BLaER1 treated with 17β-estradiol and CSF1 and Interleukin-3, amounts not matched to agents 10 nM and 100 nM (cell line): ENCODE data around the gene PRRC2A.

Experiments
- H3K27ac ChIP-seq, 11 experiments: shearing (Covaris generic); formaldehyde crosslinking; 2 replicates each; pipeline ENCODE4 v1.8.1; 2022
- H3K27me3 ChIP-seq, 11 experiments: shearing (Covaris generic); formaldehyde crosslinking; 2 replicates each; pipeline ENCODE4 v1.8.1; 2022
- H3K36me3 ChIP-seq, 11 experiments: shearing (Covaris generic); formaldehyde crosslinking; 2 replicates each; pipeline ENCODE4 v1.8.1; 2022
- H3K4me1 ChIP-seq, 10 experiments: shearing (Covaris generic); formaldehyde crosslinking; 2 replicates each; pipeline ENCODE4 v1.8.1; 2022
- H3K4me2 ChIP-seq, 11 experiments: shearing (Covaris generic); formaldehyde crosslinking; 2 replicates each; pipeline ENCODE4 v1.8.1; 2022
- H3K4me3 ChIP-seq, 10 experiments: shearing (Covaris generic); formaldehyde crosslinking; 2 replicates each; pipeline ENCODE4 v1.8.1; 2022
- H3K9ac ChIP-seq, 11 experiments: shearing (Covaris generic); formaldehyde crosslinking; 2 replicates each; pipeline ENCODE4 v1.8.1; 2022
- H3K9me3 ChIP-seq, 11 experiments: shearing (Covaris generic); formaldehyde crosslinking; replicated peaks in 1 of 11; 2 replicates each; pipeline ENCODE4 v1.8.1; 2022
- H4K20me1 ChIP-seq, 11 experiments: shearing (Covaris generic); formaldehyde crosslinking; 2 replicates each; pipeline ENCODE4 v1.8.1; 2022
- Cebpa-rat ChIP-seq, 11 experiments: shearing (Covaris generic); IDR thresholded peaks; 2 replicates each; pipeline ENCODE4 v1.8.1; 2022

Gene PRRC2A

GRCh38 chr6:31687321-31687720 is 66.8 kb downstream of the PRRC2A start:
- no peak for TF ChIP-seq Cebpa-rat (IDR thresholded peaks at IDR 0.05)
- H3K36me3 ChIP-seq: peaks cover 84 to 95% (median 91%) of the 10 kb centered on the region in 11 experiments
- peaks cover 0 to 34% (median 0%) of the 10 kb centered on the region in 11 experiments; a peak in 6 of 22 replicates for H4K20me1 ChIP-seq
- H3K4me1 ChIP-seq: peaks cover under 1 to 24% (median 15%) of the 10 kb centered on the region in 10 experiments; a peak in 18 of 20 replicates
- H3K9ac ChIP-seq: peak overlapping the region in 1 of 11 experiments; percentile 9; a peak in 1 of 22 replicates
- no peak overlapping the region for H3K27ac ChIP-seq
- no peaks in the 10 kb centered on the region for H3K27me3 ChIP-seq
- no peaks in the 10 kb centered on the region for H3K9me3 ChIP-seq
- H3K4me3 ChIP-seq: no peak overlapping the region
- H3K4me2 ChIP-seq: no peak overlapping the region
